HG02885 (cell line): ENCODE measurements around the gene ZNF536.

Experiments
- ATAC-seq: cut with Tn5 transposase; IDR thresholded peaks from one replicate; pipeline ENCODE4 v1.9.1; 2021; ENCODE audit warnings: mild to moderate bottlenecking; ENCODE audit not compliant: unreplicated experiment, poor library complexity

Gene ZNF536

GRCh38 chr19:30516531-30516930 lies 144.3 kb downstream of the ZNF536 start:
- no peak for ATAC-seq

GRCh38 chr19:30518965-30519606 lies 146.9 kb downstream of the ZNF536 start:
- no peak for ATAC-seq

GRCh38 chr19:30519607-30520205 lies 147.5 kb downstream of the ZNF536 start:
- no peak for ATAC-seq

- ATAC-seq: no peak
These were observed 148.7 kb downstream of the ZNF536 start for GRCh38 chr19:30520735-30521479.

GRCh38 chr19:30521937-30522336 lies 149.8 kb downstream of the ZNF536 start:
- ATAC-seq: no peak

GRCh38 chr19:30522341-30522740 lies 150.2 kb downstream of the ZNF536 start:
- no peak for ATAC-seq

GRCh38 chr19:30523791-30524190 lies 151.6 kb downstream of the ZNF536 start:
- ATAC-seq: no peak

- no peak for ATAC-seq
These were observed 153.2 kb downstream of the ZNF536 start for GRCh38 chr19:30525383-30525782.

- ATAC-seq: no peak
These were observed 156.7 kb downstream of the ZNF536 start for GRCh38 chr19:30528919-30529318.

- ATAC-seq: no peak
These were observed 157.7 kb downstream of the ZNF536 start for GRCh38 chr19:30529876-30530275.

- ATAC-seq: no peak
These were observed 158.6 kb downstream of the ZNF536 start for GRCh38 chr19:30530751-30531150.

GRCh38 chr19:30535011-30535410 lies 162.8 kb downstream of the ZNF536 start:
- no peak for ATAC-seq

- ATAC-seq: no peak
These were observed 164.8 kb downstream of the ZNF536 start for GRCh38 chr19:30536975-30537374.

GRCh38 chr19:30539315-30539714 lies 167.1 kb downstream of the ZNF536 start:
- no peak for ATAC-seq

GRCh38 chr19:30539981-30540380 lies 167.8 kb downstream of the ZNF536 start:
- no peak for ATAC-seq

GRCh38 chr19:30540761-30541160 lies 168.6 kb downstream of the ZNF536 start:
- ATAC-seq: no peak

- no peak for ATAC-seq
These were observed 169.4 kb downstream of the ZNF536 start for GRCh38 chr19:30541575-30541974.

- no peak for ATAC-seq
These were observed 171.2 kb downstream of the ZNF536 start for GRCh38 chr19:30543243-30543945.

GRCh38 chr19:30545752-30546151 lies 173.6 kb downstream of the ZNF536 start:
- no peak for ATAC-seq

GRCh38 chr19:30546332-30546731 lies 174.1 kb downstream of the ZNF536 start:
- no peak for ATAC-seq

- no peak for ATAC-seq
These were observed 175.1 kb downstream of the ZNF536 start for GRCh38 chr19:30547246-30547645.
